Type B pancreatic cell (in vitro differentiated cells): ENCODE results near the gene SMAD1. TPM values are rescaled to one million over a fixed set of nuclear protein-coding genes. Genes with fewer than 3 reads are reported as not detected.
A peak's percentile ranks its signal among the peaks of the same experiment; 100 is the strongest.

ENCODE experiments used
- DNase-seq: peaks from one replicate; pipeline ENCODE4 v3.0.0; 2021; ENCODE audit warnings: mixed read lengths; ENCODE audit not compliant: unreplicated experiment; ENCODE audit errors: extremely low spot score
- H3K27ac Mint-ChIP-seq: 2 replicates; pipeline ENCODE4 v1.8.0; 2021; ENCODE audit warnings: mild to moderate bottlenecking, mixed read lengths
- H3K27me3 Mint-ChIP-seq: 2 replicates; pipeline ENCODE4 v1.8.0; 2021; ENCODE audit warnings: mixed read lengths
- H3K36me3 Mint-ChIP-seq: 2 replicates; pipeline ENCODE4 v1.8.0; 2021; ENCODE audit warnings: mixed read lengths
- H3K4me1 Mint-ChIP-seq: one replicate; pipeline ENCODE4 v1.8.0; 2021; ENCODE audit warnings: mixed read lengths; ENCODE audit not compliant: unreplicated experiment
- H3K4me3 Mint-ChIP-seq: 2 replicates; pipeline ENCODE4 v1.8.0; 2021; ENCODE audit warnings: mild to moderate bottlenecking, mixed read lengths
- H3K9me3 Mint-ChIP-seq: 2 replicates; pipeline ENCODE4 v1.8.0; 2021; ENCODE audit warnings: mixed read lengths
- total RNA-seq: library from RNA; stranded (reverse); gene quantifications from 2 replicates; pipeline ENCODE4 v1.2.1, GENCODE V29; 2021; ENCODE audit warnings: low replicate concordance
- TF ChIP-seq, protein P1 (sequence below): fragments of 200-600 bp; sonication (generic); conservative IDR thresholded peaks from 2 replicates; pipeline ENCODE4 v1.5.0; 2021; ENCODE audit warnings: antibody characterized with exemption, mild to moderate bottlenecking

The SMAD1 gene
- total RNA-seq, 1 donor from 2014 or later = 32.0 TPM

GRCh38 chr4:145501051-145501660 is 19.5 kb downstream of the SMAD1 start:
- peaks cover 18% of the 10 kb centered on the region for H3K4me1 Mint-ChIP-seq
- no peak overlapping the region for H3K27ac Mint-ChIP-seq

DNA sequence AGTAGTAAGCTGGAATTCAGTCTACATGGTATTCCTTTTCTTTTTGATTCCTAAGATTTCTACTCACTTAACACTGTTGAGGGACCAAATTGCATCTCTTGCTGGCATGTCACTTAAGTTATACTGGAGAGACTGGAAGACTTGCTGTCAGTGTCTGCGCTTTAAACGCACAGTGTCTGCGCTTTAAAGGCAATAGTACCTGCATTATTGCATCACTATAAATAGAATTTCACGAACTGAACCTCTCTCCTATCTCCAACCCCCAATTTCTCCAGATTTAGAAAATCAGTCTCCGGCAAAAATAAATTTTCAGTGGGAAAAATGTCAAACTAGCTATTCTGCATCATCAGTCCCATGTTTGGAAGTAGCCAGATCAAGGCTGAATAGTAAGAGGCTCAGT is 21.2 kb downstream of the SMAD1 start:
- no peak for DNase-seq
- Mint-ChIP-seq H3K36me3 (peaks cover 17% of the 10 kb centered on the region), H3K4me1 (peaks cover 23% of the 10 kb centered on the region), H3K4me3 (no peak overlapping the region), H3K9me3 (no peaks in the 10 kb centered on the region), H3K27ac (no peak overlapping the region), H3K27me3 (no peaks in the 10 kb centered on the region)
- TF ChIP-seq, protein P1, sequence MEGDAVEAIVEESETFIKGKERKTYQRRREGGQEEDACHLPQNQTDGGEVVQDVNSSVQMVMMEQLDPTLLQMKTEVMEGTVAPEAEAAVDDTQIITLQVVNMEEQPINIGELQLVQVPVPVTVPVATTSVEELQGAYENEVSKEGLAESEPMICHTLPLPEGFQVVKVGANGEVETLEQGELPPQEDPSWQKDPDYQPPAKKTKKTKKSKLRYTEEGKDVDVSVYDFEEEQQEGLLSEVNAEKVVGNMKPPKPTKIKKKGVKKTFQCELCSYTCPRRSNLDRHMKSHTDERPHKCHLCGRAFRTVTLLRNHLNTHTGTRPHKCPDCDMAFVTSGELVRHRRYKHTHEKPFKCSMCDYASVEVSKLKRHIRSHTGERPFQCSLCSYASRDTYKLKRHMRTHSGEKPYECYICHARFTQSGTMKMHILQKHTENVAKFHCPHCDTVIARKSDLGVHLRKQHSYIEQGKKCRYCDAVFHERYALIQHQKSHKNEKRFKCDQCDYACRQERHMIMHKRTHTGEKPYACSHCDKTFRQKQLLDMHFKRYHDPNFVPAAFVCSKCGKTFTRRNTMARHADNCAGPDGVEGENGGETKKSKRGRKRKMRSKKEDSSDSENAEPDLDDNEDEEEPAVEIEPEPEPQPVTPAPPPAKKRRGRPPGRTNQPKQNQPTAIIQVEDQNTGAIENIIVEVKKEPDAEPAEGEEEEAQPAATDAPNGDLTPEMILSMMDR = no peak

More at GRCh38 chr4:145501051-145501660, 19.5 kb downstream of the SMAD1 start:
- TF ChIP-seq, protein P1 = no peak
- H3K9me3 Mint-ChIP-seq = no peaks in the 10 kb centered on the region
- no peak for DNase-seq
- H3K4me3 Mint-ChIP-seq = no peak overlapping the region
- H3K36me3 Mint-ChIP-seq = peaks cover 17% of the 10 kb centered on the region
- H3K27me3 Mint-ChIP-seq = no peaks in the 10 kb centered on the region

- peaks cover 27% of the 10 kb centered on the region for H3K4me1 Mint-ChIP-seq
- H3K4me3 Mint-ChIP-seq = no peak overlapping the region
- H3K27ac Mint-ChIP-seq = no peak overlapping the region
- TF ChIP-seq, protein P1 = no peak
- H3K9me3 Mint-ChIP-seq = no peaks in the 10 kb centered on the region
- H3K27me3 Mint-ChIP-seq = no peaks in the 10 kb centered on the region
- peaks cover 15% of the 10 kb centered on the region for H3K36me3 Mint-ChIP-seq
- no peak for DNase-seq
Measured at GRCh38 chr4:145503486-145504072, 21.9 kb downstream of the SMAD1 start.

GRCh38 chr4:145505995-145506394 is 24.3 kb downstream of the SMAD1 start:
- H3K36me3 Mint-ChIP-seq = peaks cover 9% of the 10 kb centered on the region
- TF ChIP-seq, protein P1 = no peak
- H3K4me3 Mint-ChIP-seq = no peak overlapping the region
- H3K4me1 Mint-ChIP-seq = peaks cover 20% of the 10 kb centered on the region
- H3K27ac Mint-ChIP-seq = no peak overlapping the region
- no peaks in the 10 kb centered on the region for H3K27me3 Mint-ChIP-seq
- H3K9me3 Mint-ChIP-seq = peaks cover 4% of the 10 kb centered on the region
- DNase-seq = no peak

DNA sequence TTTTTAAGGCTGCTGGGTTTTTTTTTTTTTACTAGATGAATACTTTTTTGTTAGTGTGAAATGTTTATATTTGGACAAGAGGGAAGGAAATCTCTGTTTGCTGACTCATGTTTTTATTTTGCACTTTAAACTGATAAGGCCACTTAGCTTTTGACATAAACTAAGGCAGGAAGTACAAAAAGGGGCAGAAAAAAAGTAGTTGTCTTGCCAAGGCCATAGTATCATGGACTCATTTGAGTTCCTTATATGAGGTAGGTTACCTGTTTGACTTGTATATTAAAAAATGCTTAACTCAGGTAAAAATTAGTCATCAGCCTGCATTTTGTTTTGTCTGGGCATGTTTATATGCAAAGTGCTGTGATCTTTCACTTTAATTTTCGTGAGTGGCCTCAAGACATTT is 26.0 kb downstream of the SMAD1 start:
- H3K9me3 Mint-ChIP-seq = peaks cover 16% of the 10 kb centered on the region
- H3K4me1 Mint-ChIP-seq = peaks cover 16% of the 10 kb centered on the region
- peak overlapping the region; percentile 20 for H3K4me3 Mint-ChIP-seq
- peak overlapping the region; percentile 87 for H3K27ac Mint-ChIP-seq
- DNase-seq = no peak
- H3K27me3 Mint-ChIP-seq = no peaks in the 10 kb centered on the region
- peaks cover 19% of the 10 kb centered on the region for H3K36me3 Mint-ChIP-seq
- TF ChIP-seq, protein P1 = no peak
